BJ (cell line): Measurements from ENCODE around the gene ARHGAP33. TPM values are rescaled to one million over a fixed set of nuclear protein-coding genes. Genes with fewer than 3 reads are reported as not detected.

Experiments
- CTCF ChIA-PET: fragments of 350-600 bp; formaldehyde crosslinking; extraction: SDS; loops from one replicate; lab custom pipeline; 2021; ENCODE audit warnings: antibody characterized with exemption, inconsistent platforms; lab: Yijun Ruan, JAX
- POLR2A ChIA-PET: fragments of 300-600 bp; sonication (Branson Sonifier 250); formaldehyde crosslinking; extraction: SDS; loops from one replicate; lab custom pipeline; 2021; ENCODE audit warnings: antibody characterized with exemption; lab: Charles Lee
- DNase-seq: peaks from one replicate; pipeline ENCODE4 v3.0.0-alpha.2; 2011; ENCODE audit warnings: low read depth
- H3K27me3 ChIP-seq: 2 replicates; pipeline ENCODE4 v1.6.0; 2011; ENCODE audit warnings: low read length; ENCODE audit not compliant: control insufficient read depth, insufficient read depth
- H3K36me3 ChIP-seq: 2 replicates; pipeline ENCODE4 v1.5.1; 2011; ENCODE audit warnings: low read length; ENCODE audit not compliant: control insufficient read depth, insufficient read depth
- H3K4me3 ChIP-seq: 2 replicates; pipeline ENCODE4 v1.5.1; 2011; ENCODE audit warnings: low read depth, mild to moderate bottlenecking, control low read depth, low read length
- CTCF ChIP-seq: IDR thresholded peaks from 2 replicates; pipeline ENCODE4 v1.5.1; 2011; ENCODE audit warnings: low read depth, mild to moderate bottlenecking, control low read depth, inconsistent platforms, low read length, moderate library complexity; ENCODE audit not compliant: insufficient read depth
- polyA plus RNA-seq: library from polyadenylated mRNA; depleted of rRNA; stranded (reverse); fragments of >200 nt; gene quantifications from 2 replicates; pipeline ENCODE4 v1.2.3, GENCODE V29; 2011

ARHGAP33 gene
- polyA plus RNA-seq, 1 experiment = 3.6 TPM

GRCh38 chr19:35776102-35776788, 881 bp downstream of the ARHGAP33 start:
- TF ChIP-seq CTCF = no peak
- no peak for DNase-seq
- ChIA-PET POLR2A (interaction anchor here (0.6 kb wide), 1 partner anchor 18 kb away, joined by 8 read pairs; no protein-coding TSS in a partner anchor), CTCF (interaction anchor here (0.6 to 1.0 kb wide), 2 partner anchors 13 to 1554 kb away, joined by 3 read pairs; no protein-coding TSS in a partner anchor)
- H3K36me3 ChIP-seq = no peaks in the 10 kb centered on the region; the same call in 1 of the 2 replicates
- no peaks in the 10 kb centered on the region for H3K27me3 ChIP-seq
- H3K4me3 ChIP-seq = peak overlapping the region; percentile 77

GRCh38 chr19:35777086-35777841, 1.9 kb downstream of the ARHGAP33 start:
- no peak for TF ChIP-seq CTCF
- Histone ChIP-seq H3K4me3 (no peak overlapping the region), H3K36me3 (no peaks in the 10 kb centered on the region; the same call in 1 of the 2 replicates), H3K27me3 (no peaks in the 10 kb centered on the region)
- CTCF ChIA-PET = interaction anchor here (0.8 kb wide), 1 partner anchor 129 kb away, joined by 3 read pairs; the partner anchor contains the start of gene COX6B1
- no peak for DNase-seq
- POLR2A ChIA-PET = interaction anchor here (0.6 kb wide), 1 partner anchor 17 kb away, joined by 8 read pairs; no protein-coding TSS in a partner anchor

GRCh38 chr19:35777961-35778360, 2.6 kb downstream of the ARHGAP33 start:
- Histone ChIP-seq H3K4me3 (no peak overlapping the region), H3K36me3 (peaks cover 3% of the 10 kb centered on the region), H3K27me3 (no peaks in the 10 kb centered on the region)
- DNase-seq = no peak
- CTCF ChIA-PET = no interaction called here
- no peak for TF ChIP-seq CTCF
- POLR2A ChIA-PET = no interaction called here

- ChIA-PET CTCF (no interaction called here), POLR2A (no interaction called here)
- Histone ChIP-seq H3K27me3 (no peaks in the 10 kb centered on the region), H3K4me3 (no peak overlapping the region), H3K36me3 (peaks cover 4% of the 10 kb centered on the region)
- no peak for DNase-seq
- no peak for TF ChIP-seq CTCF
Measured at GRCh38 chr19:35779033-35779432, 3.7 kb downstream of the ARHGAP33 start.

- ChIA-PET POLR2A (no interaction called here), CTCF (no interaction called here)
- Histone ChIP-seq H3K36me3 (peaks cover 4% of the 10 kb centered on the region), H3K4me3 (no peak overlapping the region), H3K27me3 (no peaks in the 10 kb centered on the region)
- no peak for DNase-seq
- no peak for TF ChIP-seq CTCF
Measured at GRCh38 chr19:35780058-35780457, 4.7 kb downstream of the ARHGAP33 start.
